Smooth muscle cell (in vitro differentiated cells): ENCODE data around the gene NPAS2. TPM values are rescaled to one million over a fixed set of nuclear protein-coding genes. Genes with fewer than 3 reads are reported as not detected.

Source experiments
- DNase-seq: peaks from one replicate; lab custom pipeline; 2025; ENCODE audit not compliant: unreplicated experiment; lab: John Stamatoyannopoulos, UW
- H2AFZ ChIP-seq: fragments of 200-600 bp; sonication (generic); 2 replicates; pipeline ENCODE4 v1.6.0; 2016; ENCODE audit warnings: antibody characterized with exemption, low read depth, mild to moderate bottlenecking
- H3F3A ChIP-seq: fragments of 200-600 bp; sonication (generic); 2 replicates; pipeline ENCODE4 v1.6.0; 2017; ENCODE audit warnings: antibody characterized with exemption, low read depth
- H3K27ac ChIP-seq: fragments of 200-600 bp; sonication (generic); 2 replicates; pipeline ENCODE4 v1.5.1; 2016; ENCODE audit warnings: low read depth, mild to moderate bottlenecking
- H3K27me3 ChIP-seq: fragments of 200-600 bp; sonication (generic); 2 replicates; pipeline ENCODE4 v1.6.1; 2016; ENCODE audit warnings: low read depth, mild to moderate bottlenecking
- H3K36me3 ChIP-seq: fragments of 200-600 bp; sonication (generic); 2 replicates; pipeline ENCODE4 v1.5.1; 2016; ENCODE audit warnings: low read depth
- H3K4me1 ChIP-seq: fragments of 200-600 bp; sonication (generic); 2 replicates; pipeline ENCODE4 v1.5.1; 2016; ENCODE audit warnings: low read depth
- H3K4me2 ChIP-seq: fragments of 200-600 bp; sonication (generic); 2 replicates; pipeline ENCODE4 v1.6.0; 2016; ENCODE audit warnings: mild to moderate bottlenecking
- H3K4me3 ChIP-seq: fragments of 200-600 bp; sonication (generic); 2 replicates; pipeline ENCODE4 v1.5.1; 2016; ENCODE audit warnings: mild to moderate bottlenecking
- H3K79me2 ChIP-seq: fragments of 200-600 bp; sonication (generic); 2 replicates; pipeline ENCODE4 v1.6.0; 2016; ENCODE audit warnings: low read depth, mild to moderate bottlenecking
- H3K9ac ChIP-seq: fragments of 200-600 bp; sonication (generic); 2 replicates; pipeline ENCODE4 v1.6.0; 2016; ENCODE audit warnings: low read depth
- H3K9me3 ChIP-seq: fragments of 200-600 bp; sonication (generic); replicated peaks from 2 replicates; pipeline ENCODE4 v1.5.1; 2016; ENCODE audit warnings: low read depth
- H4K20me1 ChIP-seq: fragments of 200-600 bp; sonication (generic); 2 replicates; pipeline ENCODE4 v1.6.0; 2016; ENCODE audit warnings: low read depth
- WGBS: methylation state at CpG from one replicate; pipeline ENCODE4 v1.1.7; 2016; ENCODE audit warnings: low lambda C conversion rate; 5-methylcytosine and 5-hydroxymethylcytosine counted together
- polyA plus RNA-seq: library from polyadenylated mRNA; unstranded; fragments of >200 nt; fragmentation: Nextera tagmentation; extraction: Ambion mirVana; gene quantifications from 2 replicates; pipeline ENCODE4 v1.2.1, GENCODE V29; 2016
- total RNA-seq: library from RNA; depleted of rRNA; stranded (reverse); fragments of >200 nt; gene quantifications from 2 replicates; pipeline ENCODE4 v1.2.3, GENCODE V29; 2014
- TF ChIP-seq, protein P1 (sequence below): fragments of 200-600 bp; sonication (generic); IDR thresholded peaks from 2 replicates; pipeline ENCODE4 v1.5.1; 2017; ENCODE audit warnings: borderline replicate concordance, mild to moderate bottlenecking, antibody characterized with exemption; ENCODE audit not compliant: insufficient read depth, poor library complexity, severe bottlenecking

The NPAS2 gene
- total and polyA plus RNA-seq, 2 experiments from 2014 or later = 20.2 to 20.7 TPM

- Histone ChIP-seq H3K27ac (peak overlapping the region; percentile 58), H3K36me3 (no peaks in the 10 kb centered on the region), H3K4me2 (peak overlapping the region; percentile 61), H3K9me3 (no peaks in the 10 kb centered on the region), H3K4me1 (no peaks in the 10 kb centered on the region), H3K27me3 (no peaks in the 10 kb centered on the region), H2AFZ (no peak overlapping the region), H3K79me2 (no peaks in the 10 kb centered on the region), H3K4me3 (no peak overlapping the region), H3F3A (peaks cover 5% of the 10 kb centered on the region), H3K9ac (peak overlapping the region; percentile 19), H4K20me1 (peaks cover 4% of the 10 kb centered on the region)
- no peak for DNase-seq
- TF ChIP-seq, protein P1, sequence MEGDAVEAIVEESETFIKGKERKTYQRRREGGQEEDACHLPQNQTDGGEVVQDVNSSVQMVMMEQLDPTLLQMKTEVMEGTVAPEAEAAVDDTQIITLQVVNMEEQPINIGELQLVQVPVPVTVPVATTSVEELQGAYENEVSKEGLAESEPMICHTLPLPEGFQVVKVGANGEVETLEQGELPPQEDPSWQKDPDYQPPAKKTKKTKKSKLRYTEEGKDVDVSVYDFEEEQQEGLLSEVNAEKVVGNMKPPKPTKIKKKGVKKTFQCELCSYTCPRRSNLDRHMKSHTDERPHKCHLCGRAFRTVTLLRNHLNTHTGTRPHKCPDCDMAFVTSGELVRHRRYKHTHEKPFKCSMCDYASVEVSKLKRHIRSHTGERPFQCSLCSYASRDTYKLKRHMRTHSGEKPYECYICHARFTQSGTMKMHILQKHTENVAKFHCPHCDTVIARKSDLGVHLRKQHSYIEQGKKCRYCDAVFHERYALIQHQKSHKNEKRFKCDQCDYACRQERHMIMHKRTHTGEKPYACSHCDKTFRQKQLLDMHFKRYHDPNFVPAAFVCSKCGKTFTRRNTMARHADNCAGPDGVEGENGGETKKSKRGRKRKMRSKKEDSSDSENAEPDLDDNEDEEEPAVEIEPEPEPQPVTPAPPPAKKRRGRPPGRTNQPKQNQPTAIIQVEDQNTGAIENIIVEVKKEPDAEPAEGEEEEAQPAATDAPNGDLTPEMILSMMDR = no peak
- WGBS = 59% methylated on average over 11 of the region's 11 CpGs
Observed at GRCh38 chr2:100983684-100984310, 163.9 kb downstream of the NPAS2 start.

DNA sequence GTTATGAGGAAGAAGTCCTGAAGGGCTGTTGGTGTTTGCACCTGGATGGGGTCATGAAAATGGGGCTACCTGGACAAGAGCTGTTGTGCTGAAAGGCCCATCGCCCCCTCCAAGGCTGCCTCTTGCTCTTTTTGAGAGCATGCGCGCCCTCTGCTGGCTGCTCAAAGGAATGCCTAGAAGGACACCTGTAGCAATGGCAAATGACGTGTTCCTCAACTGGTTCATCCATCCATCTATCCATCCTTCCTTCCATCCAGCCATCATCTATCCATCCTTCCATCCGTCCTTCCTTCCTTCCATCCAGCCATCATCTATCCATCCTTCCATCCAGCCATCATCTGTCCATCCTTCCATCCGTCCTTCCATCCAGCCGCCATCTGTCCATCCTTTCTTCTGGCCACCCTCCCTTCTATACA is 165.0 kb downstream of the NPAS2 start:
- no peaks in the 10 kb centered on the region for H3K36me3 ChIP-seq
- H3K9ac ChIP-seq = no peak overlapping the region
- no peak overlapping the region for H3K4me3 ChIP-seq
- H3F3A ChIP-seq = peaks cover 5% of the 10 kb centered on the region
- no peaks in the 10 kb centered on the region for H3K27me3 ChIP-seq
- WGBS = 38% methylated on average over 7 of the region's 7 CpGs
- no peaks in the 10 kb centered on the region for H3K79me2 ChIP-seq
- H3K4me2 ChIP-seq = peak overlapping the region; percentile 61
- no peaks in the 10 kb centered on the region for H3K4me1 ChIP-seq
- TF ChIP-seq, protein P1 = peak; percentile 93
- peaks cover 4% of the 10 kb centered on the region for H4K20me1 ChIP-seq
- no peak overlapping the region for H2AFZ ChIP-seq
- peak; percentile 7 for DNase-seq
- no peaks in the 10 kb centered on the region for H3K9me3 ChIP-seq
- H3K27ac ChIP-seq = peak overlapping the region; percentile 58

DNA sequence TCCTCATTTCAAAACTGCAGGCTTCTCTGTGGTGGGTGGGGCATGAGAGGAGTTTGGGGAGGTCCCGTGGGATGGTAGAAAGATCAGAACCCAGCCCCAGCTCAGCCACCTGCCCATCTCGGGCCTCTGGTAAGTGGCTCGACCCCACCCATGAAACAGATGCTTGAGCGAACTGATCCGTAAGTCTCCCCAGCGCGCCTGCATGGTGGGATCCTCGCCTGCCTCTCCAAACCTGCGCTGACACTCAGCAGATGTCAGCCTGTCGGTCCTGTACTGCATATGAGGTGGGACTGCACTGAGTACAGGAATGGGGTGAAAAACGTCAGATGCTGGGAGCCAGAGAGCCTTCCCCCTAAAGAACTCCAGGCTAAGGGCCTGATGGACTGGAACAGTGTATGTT is 166.2 kb downstream of the NPAS2 start:
- Histone ChIP-seq H3K9me3 (no peaks in the 10 kb centered on the region), H3K9ac (no peak overlapping the region), H3K4me2 (no peak overlapping the region), H3K27me3 (no peaks in the 10 kb centered on the region), H3K27ac (no peak overlapping the region), H3K4me1 (no peaks in the 10 kb centered on the region), H4K20me1 (peaks cover 4% of the 10 kb centered on the region), H3F3A (peaks cover 5% of the 10 kb centered on the region), H3K79me2 (no peaks in the 10 kb centered on the region), H3K36me3 (no peaks in the 10 kb centered on the region), H3K4me3 (no peak overlapping the region), H2AFZ (no peak overlapping the region)
- DNase-seq = no peak
- 88% methylated on average over 11 of the region's 11 CpGs for WGBS
- TF ChIP-seq, protein P1 = no peak

GRCh38 chr2:100987536-100987935 is 167.6 kb downstream of the NPAS2 start:
- Histone ChIP-seq H3K4me2 (no peak overlapping the region), H3K79me2 (no peaks in the 10 kb centered on the region), H3F3A (peaks cover 5% of the 10 kb centered on the region), H3K4me1 (no peaks in the 10 kb centered on the region), H3K9me3 (no peaks in the 10 kb centered on the region), H3K27me3 (no peaks in the 10 kb centered on the region), H3K4me3 (no peak overlapping the region), H4K20me1 (peaks cover 4% of the 10 kb centered on the region), H3K9ac (no peak overlapping the region), H3K27ac (no peak overlapping the region), H3K36me3 (no peaks in the 10 kb centered on the region), H2AFZ (no peak overlapping the region)
- DNase-seq = no peak
- TF ChIP-seq, protein P1 = no peak
- WGBS = 91% methylated on average over 3 of the region's 3 CpGs
